Neural progenitor cell (in vitro differentiated cells): Measurements from ENCODE around the gene HDAC7. TPM values are rescaled to one million over a fixed set of nuclear protein-coding genes. Genes with fewer than 3 reads are reported as not detected.

Experiments used
- DNase-seq: peaks from one replicate; pipeline ENCODE4 v3.0.0-alpha.2; 2016; ENCODE audit warnings: low spot score
- H2AFZ ChIP-seq: fragments of 200-600 bp; sonication (generic); replicated peaks from 2 replicates; pipeline ENCODE4 v1.6.1; 2016; ENCODE audit warnings: antibody characterized with exemption
- H3F3A ChIP-seq: fragments of 200-600 bp; sonication (generic); 2 replicates; pipeline ENCODE4 v1.6.1; 2016; ENCODE audit warnings: antibody characterized with exemption, low read depth
- H3K27ac ChIP-seq: fragments of 200-600 bp; sonication (generic); 2 replicates; pipeline ENCODE4 v1.5.1; 2016; ENCODE audit warnings: mild to moderate bottlenecking
- H3K27me3 ChIP-seq: fragments of 200-600 bp; sonication (generic); 2 replicates; pipeline ENCODE4 v1.6.1; 2016; ENCODE audit warnings: mild to moderate bottlenecking, moderate library complexity
- H3K36me3 ChIP-seq: fragments of 200-600 bp; sonication (generic); 2 replicates; pipeline ENCODE4 v1.5.1; 2016
- H3K4me1 ChIP-seq: fragments of 200-600 bp; sonication (generic); 2 replicates; pipeline ENCODE4 v1.6.1; 2016; ENCODE audit warnings: mixed run types
- H3K4me2 ChIP-seq: fragments of 200-600 bp; sonication (generic); 2 replicates; pipeline ENCODE4 v1.6.1; 2016
- H3K4me3 ChIP-seq: fragments of 200-600 bp; sonication (generic); 2 replicates; pipeline ENCODE4 v1.5.1; 2016
- H3K79me2 ChIP-seq: fragments of 200-600 bp; sonication (generic); 2 replicates; pipeline ENCODE4 v1.6.1; 2016; ENCODE audit warnings: low read depth
- H3K9ac ChIP-seq: fragments of 200-600 bp; sonication (generic); 2 replicates; pipeline ENCODE4 v1.6.1; 2016
- H3K9me3 ChIP-seq: fragments of 200-600 bp; sonication (generic); 2 replicates; pipeline ENCODE4 v1.5.1; 2016; ENCODE audit warnings: low read depth
- H4K20me1 ChIP-seq: fragments of 200-600 bp; sonication (generic); 2 replicates; pipeline ENCODE4 v1.6.1; 2016; ENCODE audit warnings: low read depth
- H3K27ac Mint-ChIP-seq: 3 replicates; pipeline ENCODE4 v1.8.0; 2021; ENCODE audit warnings: mixed read lengths
- H3K27me3 Mint-ChIP-seq: 2 replicates; pipeline ENCODE4 v1.8.0; 2022; ENCODE audit warnings: low read depth, mild to moderate bottlenecking, inconsistent platforms, moderate library complexity, mixed read lengths; ENCODE audit not compliant: insufficient read depth
- H3K36me3 Mint-ChIP-seq: 3 replicates; pipeline ENCODE4 v1.8.0; 2021; ENCODE audit warnings: mixed read lengths
- H3K4me1 Mint-ChIP-seq: 3 replicates; pipeline ENCODE4 v1.8.0; 2021; ENCODE audit warnings: mixed read lengths
- H3K4me3 Mint-ChIP-seq: 3 replicates; pipeline ENCODE4 v1.8.0; 2021; ENCODE audit warnings: mild to moderate bottlenecking, moderate library complexity, mixed read lengths
- H3K9me3 Mint-ChIP-seq: 3 replicates; pipeline ENCODE4 v1.8.0; 2020; ENCODE audit warnings: mixed read lengths
- EZH2 ChIP-seq: fragments of 200-600 bp; sonication (generic); IDR thresholded peaks from 2 replicates; pipeline ENCODE4 v1.6.1; 2017; ENCODE audit warnings: antibody characterized with exemption, mild to moderate bottlenecking, moderate library complexity
- EZH2phosphoT487 ChIP-seq: fragments of 200-600 bp; sonication (generic); IDR thresholded peaks from 2 replicates; pipeline ENCODE4 v1.6.1; 2017; ENCODE audit warnings: antibody characterized with exemption
- total RNA-seq: library from RNA; depleted of rRNA; stranded (reverse); fragments of >200 nt; gene quantifications from 2 replicates; pipeline ENCODE4 v1.2.3, GENCODE V29; 2015; ENCODE audit warnings: low replicate concordance
- TF ChIP-seq, protein P1 (sequence below): fragments of 200-600 bp; sonication (generic); IDR thresholded peaks from 2 replicates; pipeline ENCODE4 v1.5.1; 2017; ENCODE audit warnings: antibody characterized with exemption, mild to moderate bottlenecking

HDAC7 gene
- total RNA-seq, 1 donor from 2014 or later, result 7.2 TPM

DNA sequence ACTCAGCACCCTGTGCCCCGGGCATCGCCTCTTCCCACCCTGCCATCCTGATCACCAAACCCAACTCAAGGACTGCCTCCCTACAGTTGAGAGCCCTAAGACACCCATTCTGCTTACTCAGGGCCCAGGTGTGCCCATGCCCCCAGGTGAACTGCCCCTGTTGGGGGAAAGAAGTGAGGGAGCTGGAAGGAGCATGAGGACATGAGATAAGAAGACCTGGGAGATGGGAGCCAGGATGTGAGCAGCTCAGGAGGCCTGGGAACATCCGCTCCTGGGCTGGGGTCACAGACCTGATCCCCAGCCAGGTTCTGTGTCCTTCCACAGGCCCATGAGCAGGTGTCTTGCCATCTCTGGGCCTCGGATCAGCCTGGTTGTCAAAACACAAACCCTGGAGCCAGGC lies 67.6 kb downstream of the HDAC7 start:
- Histone ChIP-seq H3K4me1 (peaks cover 10% of the 10 kb centered on the region), H4K20me1 (no peaks in the 10 kb centered on the region), H3K27me3 (no peaks in the 10 kb centered on the region), H2AFZ (no peak overlapping the region), H3K4me3 (no peak overlapping the region), H3K4me2 (no peak overlapping the region), H3K79me2 (no peaks in the 10 kb centered on the region), H3K9ac (no peak overlapping the region), H3F3A (peaks cover 3% of the 10 kb centered on the region), H3K9me3 (no peaks in the 10 kb centered on the region), H3K27ac (no peak overlapping the region), H3K36me3 (no peaks in the 10 kb centered on the region)
- no peaks in the 10 kb centered on the region for H3K36me3 Mint-ChIP-seq
- peaks cover 9% of the 10 kb centered on the region for H3K27me3 Mint-ChIP-seq
- no peak for DNase-seq
- no peaks in the 10 kb centered on the region for H3K9me3 Mint-ChIP-seq
- peak overlapping the region; percentile 2 for H3K4me3 Mint-ChIP-seq
- H3K27ac Mint-ChIP-seq, result no peak overlapping the region
- peaks cover 25% of the 10 kb centered on the region for H3K4me1 Mint-ChIP-seq
- TF ChIP-seq EZH2 (no peak), EZH2phosphoT487 (no peak)
- TF ChIP-seq, protein P1, sequence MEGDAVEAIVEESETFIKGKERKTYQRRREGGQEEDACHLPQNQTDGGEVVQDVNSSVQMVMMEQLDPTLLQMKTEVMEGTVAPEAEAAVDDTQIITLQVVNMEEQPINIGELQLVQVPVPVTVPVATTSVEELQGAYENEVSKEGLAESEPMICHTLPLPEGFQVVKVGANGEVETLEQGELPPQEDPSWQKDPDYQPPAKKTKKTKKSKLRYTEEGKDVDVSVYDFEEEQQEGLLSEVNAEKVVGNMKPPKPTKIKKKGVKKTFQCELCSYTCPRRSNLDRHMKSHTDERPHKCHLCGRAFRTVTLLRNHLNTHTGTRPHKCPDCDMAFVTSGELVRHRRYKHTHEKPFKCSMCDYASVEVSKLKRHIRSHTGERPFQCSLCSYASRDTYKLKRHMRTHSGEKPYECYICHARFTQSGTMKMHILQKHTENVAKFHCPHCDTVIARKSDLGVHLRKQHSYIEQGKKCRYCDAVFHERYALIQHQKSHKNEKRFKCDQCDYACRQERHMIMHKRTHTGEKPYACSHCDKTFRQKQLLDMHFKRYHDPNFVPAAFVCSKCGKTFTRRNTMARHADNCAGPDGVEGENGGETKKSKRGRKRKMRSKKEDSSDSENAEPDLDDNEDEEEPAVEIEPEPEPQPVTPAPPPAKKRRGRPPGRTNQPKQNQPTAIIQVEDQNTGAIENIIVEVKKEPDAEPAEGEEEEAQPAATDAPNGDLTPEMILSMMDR, result no peak

DNA sequence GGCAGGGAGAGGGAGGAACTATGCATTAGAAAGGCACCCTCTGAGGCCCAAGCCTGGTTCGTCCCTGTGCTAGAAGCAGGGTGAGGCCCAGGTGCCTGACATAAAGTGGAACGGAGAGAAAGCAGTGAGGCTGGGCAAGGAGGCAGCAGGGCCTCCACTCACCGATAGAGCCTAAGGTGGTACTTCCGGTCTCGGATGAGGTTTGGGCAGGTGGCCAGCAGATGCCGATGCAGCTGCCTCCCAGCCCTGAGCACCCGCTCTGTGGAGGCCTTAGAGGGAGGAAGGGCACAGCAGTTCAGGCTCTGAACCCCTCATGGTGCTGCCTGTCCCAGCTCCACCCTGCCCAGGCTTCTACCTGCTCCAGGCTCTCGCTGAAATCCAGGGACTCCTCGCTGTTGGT lies 68.1 kb downstream of the HDAC7 start:
- no peak for DNase-seq
- Histone ChIP-seq H4K20me1 (no peaks in the 10 kb centered on the region), H3K9me3 (no peaks in the 10 kb centered on the region), H3K27ac (no peak overlapping the region), H2AFZ (no peak overlapping the region), H3K27me3 (no peaks in the 10 kb centered on the region), H3K36me3 (no peaks in the 10 kb centered on the region), H3F3A (no peaks in the 10 kb centered on the region), H3K4me1 (peaks cover 7% of the 10 kb centered on the region), H3K79me2 (no peaks in the 10 kb centered on the region), H3K4me2 (no peak overlapping the region), H3K9ac (no peak overlapping the region), H3K4me3 (no peak overlapping the region)
- Mint-ChIP-seq H3K27ac (no peak overlapping the region), H3K27me3 (peaks cover 8% of the 10 kb centered on the region), H3K4me3 (no peak overlapping the region), H3K36me3 (no peaks in the 10 kb centered on the region), H3K4me1 (peaks cover 21% of the 10 kb centered on the region), H3K9me3 (no peaks in the 10 kb centered on the region)
- no peak for TF ChIP-seq EZH2phosphoT487
- TF ChIP-seq, protein P1, result no peak
- no peak for TF ChIP-seq EZH2

- Histone ChIP-seq H2AFZ (no peak overlapping the region), H3K9me3 (no peaks in the 10 kb centered on the region), H3K27me3 (no peaks in the 10 kb centered on the region), H3K9ac (no peak overlapping the region), H3K79me2 (no peaks in the 10 kb centered on the region), H3K4me3 (no peak overlapping the region), H3F3A (no peaks in the 10 kb centered on the region), H3K4me2 (no peak overlapping the region), H3K27ac (no peak overlapping the region), H4K20me1 (no peaks in the 10 kb centered on the region), H3K36me3 (no peaks in the 10 kb centered on the region), H3K4me1 (peaks cover 7% of the 10 kb centered on the region)
- peaks cover 5% of the 10 kb centered on the region for H3K27me3 Mint-ChIP-seq
- H3K9me3 Mint-ChIP-seq, result no peaks in the 10 kb centered on the region
- no peak overlapping the region for H3K27ac Mint-ChIP-seq
- H3K4me1 Mint-ChIP-seq, result peaks cover 15% of the 10 kb centered on the region
- no peak for DNase-seq
- no peak overlapping the region for H3K4me3 Mint-ChIP-seq
- no peaks in the 10 kb centered on the region for H3K36me3 Mint-ChIP-seq
- TF ChIP-seq, protein P1, result no peak
- TF ChIP-seq EZH2 (no peak), EZH2phosphoT487 (no peak)
Measured at GRCh38 chr12:47750916-47751470, 68.7 kb downstream of the HDAC7 start.
